Measurements from ENCODE around the gene PIP4K2A.

DNA sequence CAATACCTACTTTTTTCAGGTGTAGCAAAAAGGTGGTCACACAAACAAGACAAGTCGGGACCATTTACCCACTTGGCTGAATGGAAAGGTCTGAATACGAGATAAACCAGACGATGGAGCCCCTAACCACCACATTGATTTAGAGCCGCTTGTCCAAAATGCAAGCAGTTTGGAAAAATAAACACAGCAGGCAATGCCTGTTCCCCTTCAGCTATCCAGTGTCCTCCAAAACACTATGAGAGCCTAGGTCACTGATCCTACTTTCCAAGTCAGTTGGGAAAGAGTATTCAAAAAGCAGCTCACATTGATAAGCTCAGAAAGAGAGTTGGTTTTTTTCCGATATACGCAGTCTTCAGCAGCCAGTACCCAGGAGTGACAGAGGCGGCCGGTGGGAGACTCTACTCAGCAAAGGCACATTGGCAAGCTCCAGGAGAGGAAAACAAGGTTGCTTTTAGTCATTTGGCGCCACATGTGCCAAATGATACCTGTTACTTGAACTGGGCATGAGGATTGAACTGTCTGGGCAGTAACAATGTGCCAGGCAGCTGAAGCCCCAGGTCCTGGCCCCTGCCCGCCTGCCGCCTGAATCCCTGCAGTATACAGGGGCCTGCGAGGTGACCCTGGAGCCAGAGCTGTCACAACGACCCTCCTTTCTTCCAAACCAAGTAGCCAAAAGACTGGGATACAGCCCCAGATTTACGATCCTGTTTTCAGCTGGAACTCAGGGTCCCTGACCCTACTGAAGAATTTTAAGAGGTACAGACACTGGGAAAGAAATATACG lies 109.8 kb downstream of the PIP4K2A start:
- TF ChIP-seq, protein P1, sequence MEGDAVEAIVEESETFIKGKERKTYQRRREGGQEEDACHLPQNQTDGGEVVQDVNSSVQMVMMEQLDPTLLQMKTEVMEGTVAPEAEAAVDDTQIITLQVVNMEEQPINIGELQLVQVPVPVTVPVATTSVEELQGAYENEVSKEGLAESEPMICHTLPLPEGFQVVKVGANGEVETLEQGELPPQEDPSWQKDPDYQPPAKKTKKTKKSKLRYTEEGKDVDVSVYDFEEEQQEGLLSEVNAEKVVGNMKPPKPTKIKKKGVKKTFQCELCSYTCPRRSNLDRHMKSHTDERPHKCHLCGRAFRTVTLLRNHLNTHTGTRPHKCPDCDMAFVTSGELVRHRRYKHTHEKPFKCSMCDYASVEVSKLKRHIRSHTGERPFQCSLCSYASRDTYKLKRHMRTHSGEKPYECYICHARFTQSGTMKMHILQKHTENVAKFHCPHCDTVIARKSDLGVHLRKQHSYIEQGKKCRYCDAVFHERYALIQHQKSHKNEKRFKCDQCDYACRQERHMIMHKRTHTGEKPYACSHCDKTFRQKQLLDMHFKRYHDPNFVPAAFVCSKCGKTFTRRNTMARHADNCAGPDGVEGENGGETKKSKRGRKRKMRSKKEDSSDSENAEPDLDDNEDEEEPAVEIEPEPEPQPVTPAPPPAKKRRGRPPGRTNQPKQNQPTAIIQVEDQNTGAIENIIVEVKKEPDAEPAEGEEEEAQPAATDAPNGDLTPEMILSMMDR (IDR thresholded peaks at IDR 0.05) = no peak
- no peak for TF ChIP-seq ZFX (IDR thresholded peaks at IDR 0.05; ENCODE audit: borderline replicate concordance)

Measured in 22Rv1 (cell line).